ENCODE results near the gene RAB11FIP3. TPM values are rescaled to one million over a fixed set of nuclear protein-coding genes. Genes with fewer than 3 reads are reported as not detected.

Gene RAB11FIP3
- total RNA-seq, 1 experiment from 2014 or later: 37.5 TPM

- intact Hi-C loops (cut with micrococcal nuclease): no loop called here
- no TSS peak for BruUV-seq (replicated peaks)
- H3K9me3 Mint-ChIP-seq (ENCODE audit: unreplicated experiment): no peaks in the 10 kb centered on the region
- POLR2A ChIA-PET: interaction anchor here (0.7 kb wide), 1 partner anchor 908 kb away, joined by 6 read pairs; no protein-coding TSS in a partner anchor
- no peak overlapping the region for H3K27ac Mint-ChIP-seq (ENCODE audit: low read depth, unreplicated experiment)
- no peaks in the 10 kb centered on the region for H3K27me3 Mint-ChIP-seq (ENCODE audit: insufficient read depth, unreplicated experiment)
- no peak overlapping the region for H3K4me3 Mint-ChIP-seq (ENCODE audit: unreplicated experiment)
- H3K36me3 Mint-ChIP-seq (ENCODE audit: insufficient read depth, unreplicated experiment): peaks cover 6% of the 10 kb centered on the region
- CTCF ChIA-PET: interaction anchor here (0.7 to 1.4 kb wide), 2 partner anchors 16 to 62 kb away, joined by 3 to 4 read pairs; no protein-coding TSS in a partner anchor
- no peak for DNase-seq (ENCODE audit: unreplicated experiment)
- peaks cover 1% of the 10 kb centered on the region for H3K4me1 Mint-ChIP-seq (ENCODE audit: insufficient read depth, unreplicated experiment)
- TF ChIP-seq CTCF (IDR thresholded peaks at IDR 0.05; ENCODE audit: unreplicated experiment): no peak
These were observed 20.1 kb downstream of the RAB11FIP3 start for GRCh38 chr16:445566-445965.

- intact Hi-C loops (cut with micrococcal nuclease): no loop called here
- H3K27ac Mint-ChIP-seq (ENCODE audit: low read depth, unreplicated experiment): no peak overlapping the region
- ChIA-PET CTCF (no interaction called here), POLR2A (interaction anchor here (0.6 to 1.4 kb wide), 2 partner anchors 18 to 26 kb away, joined by 3 to 4 read pairs; no protein-coding TSS in a partner anchor)
- DNase-seq (ENCODE audit: unreplicated experiment): no peak
- no peak overlapping the region for H3K4me3 Mint-ChIP-seq (ENCODE audit: unreplicated experiment)
- H3K36me3 Mint-ChIP-seq (ENCODE audit: insufficient read depth, unreplicated experiment): no peaks in the 10 kb centered on the region
- BruUV-seq (replicated peaks): no TSS peak
- no peaks in the 10 kb centered on the region for H3K9me3 Mint-ChIP-seq (ENCODE audit: unreplicated experiment)
- H3K4me1 Mint-ChIP-seq (ENCODE audit: insufficient read depth, unreplicated experiment): peaks cover 6% of the 10 kb centered on the region
- TF ChIP-seq CTCF (IDR thresholded peaks at IDR 0.05; ENCODE audit: unreplicated experiment): no peak
- no peaks in the 10 kb centered on the region for H3K27me3 Mint-ChIP-seq (ENCODE audit: insufficient read depth, unreplicated experiment)
These were observed 24.9 kb downstream of the RAB11FIP3 start for GRCh38 chr16:450385-450784.

GRCh38 chr16:450785-451512 is 25.5 kb downstream of the RAB11FIP3 start:
- intact Hi-C loops (cut with micrococcal nuclease): no loop called here
- H3K27ac Mint-ChIP-seq (ENCODE audit: low read depth, unreplicated experiment): no peak overlapping the region
- peaks cover 6% of the 10 kb centered on the region for H3K4me1 Mint-ChIP-seq (ENCODE audit: insufficient read depth, unreplicated experiment)
- ChIA-PET POLR2A (interaction anchor here (0.6 to 1.4 kb wide), 4 partner anchors 19 to 64 kb away, joined by 3 to 4 read pairs (median 3); no protein-coding TSS in a partner anchor), CTCF (interaction anchor here (0.5 kb wide), 1 partner anchor 20 kb away, joined by 4 read pairs; no protein-coding TSS in a partner anchor)
- no peak for TF ChIP-seq CTCF (IDR thresholded peaks at IDR 0.05; ENCODE audit: unreplicated experiment)
- H3K4me3 Mint-ChIP-seq (ENCODE audit: unreplicated experiment): no peak overlapping the region
- no TSS peak for BruUV-seq (replicated peaks)
- no peaks in the 10 kb centered on the region for H3K9me3 Mint-ChIP-seq (ENCODE audit: unreplicated experiment)
- H3K36me3 Mint-ChIP-seq (ENCODE audit: insufficient read depth, unreplicated experiment): no peaks in the 10 kb centered on the region
- no peaks in the 10 kb centered on the region for H3K27me3 Mint-ChIP-seq (ENCODE audit: insufficient read depth, unreplicated experiment)
- no peak for DNase-seq (ENCODE audit: unreplicated experiment)

- TF ChIP-seq CTCF (IDR thresholded peaks at IDR 0.05; ENCODE audit: unreplicated experiment): no peak
- Mint-ChIP-seq H3K4me3 (ENCODE audit: unreplicated experiment) (no peak overlapping the region), H3K27ac (ENCODE audit: low read depth, unreplicated experiment) (no peak overlapping the region), H3K27me3 (ENCODE audit: insufficient read depth, unreplicated experiment) (no peaks in the 10 kb centered on the region), H3K9me3 (ENCODE audit: unreplicated experiment) (no peaks in the 10 kb centered on the region), H3K4me1 (ENCODE audit: insufficient read depth, unreplicated experiment) (peaks cover 6% of the 10 kb centered on the region), H3K36me3 (ENCODE audit: insufficient read depth, unreplicated experiment) (peaks cover 6% of the 10 kb centered on the region)
- DNase-seq (ENCODE audit: unreplicated experiment): no peak
- ChIA-PET POLR2A (no interaction called here), CTCF (no interaction called here)
- BruUV-seq (replicated peaks): no TSS peak
- intact Hi-C loops (cut with micrococcal nuclease): no loop called here
These were observed 29.0 kb downstream of the RAB11FIP3 start for GRCh38 chr16:454397-454940.

Data from MCF 10A (cell line).